ENCODE data around the gene METAP1D.
"Not testable (repeated sequence)": the region's sequence is repeated elsewhere in the genome, so short reads cannot be mapped to it uniquely, and the experiment has no call there.

Gene METAP1D

DNA sequence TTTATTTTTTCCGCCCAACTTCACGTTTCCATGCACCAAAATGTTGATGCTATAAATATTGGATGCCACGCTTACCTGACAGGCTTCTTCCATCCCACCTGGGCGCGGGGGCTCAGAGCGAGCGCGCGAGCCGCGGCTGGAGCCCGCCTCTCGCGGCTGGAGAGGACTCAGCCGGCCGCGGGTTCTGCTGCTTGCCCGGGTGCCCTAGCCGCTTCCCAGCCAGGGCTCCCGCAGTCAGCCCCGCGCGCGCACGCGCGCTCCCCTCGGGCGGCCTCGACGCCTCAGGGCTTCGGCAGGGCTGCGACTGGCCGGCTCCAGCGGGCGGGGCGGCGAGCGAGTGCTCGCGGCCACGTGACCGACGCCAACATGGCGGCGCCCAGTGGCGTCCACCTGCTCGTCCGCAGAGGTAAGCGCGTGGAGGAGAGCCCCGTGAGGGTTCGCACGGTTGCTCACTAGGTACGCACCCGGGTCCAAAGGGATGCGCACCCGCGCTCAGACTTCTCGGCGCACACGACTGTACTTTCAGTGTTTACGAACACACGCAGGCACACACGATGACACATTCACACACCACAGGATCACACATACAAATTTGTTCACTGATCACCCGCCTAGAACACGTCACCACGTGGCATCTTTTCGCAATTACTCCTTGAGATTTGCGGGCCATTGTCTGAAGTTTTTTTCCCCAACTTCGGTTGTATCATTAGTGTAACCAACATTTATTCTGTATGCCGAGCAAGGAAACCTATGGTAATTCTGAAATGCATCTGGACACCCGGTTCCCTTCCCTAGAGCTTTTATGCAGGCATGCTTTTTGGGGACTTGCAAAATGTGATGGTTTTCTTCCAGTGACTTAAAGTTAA is at the start of gene METAP1D:
METAP1D (plus strand) TSS at position 350 of the 866 bp plus-strand sequence; CDS start at position 367, 17 bp downstream.
- peak; percentile 45 for DNase-seq

DNA sequence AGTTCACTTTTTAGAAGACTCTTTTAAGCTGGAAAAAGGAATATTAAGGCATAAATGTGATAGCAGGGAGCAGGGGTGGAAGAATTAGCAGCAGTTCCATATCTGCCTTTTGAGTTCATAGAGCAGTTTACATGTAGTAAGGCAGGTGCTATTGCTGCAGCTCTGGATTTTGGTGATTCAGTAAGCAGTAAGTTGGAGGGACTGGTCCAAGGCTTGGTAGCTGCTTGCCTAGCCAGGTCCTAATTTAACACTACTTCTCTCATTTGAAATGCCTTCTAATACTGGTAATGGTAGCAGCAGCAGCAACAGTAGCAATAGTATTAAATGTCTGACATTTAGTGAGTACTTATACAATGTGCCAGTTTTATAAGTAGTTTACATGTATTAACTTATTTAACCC is 47.5 kb upstream of the METAP1D start:
- DNase-seq, result no peak

GRCh38 chr2:171952748-171953147 is 47.0 kb upstream of the METAP1D start:
- no peak for DNase-seq

DNA sequence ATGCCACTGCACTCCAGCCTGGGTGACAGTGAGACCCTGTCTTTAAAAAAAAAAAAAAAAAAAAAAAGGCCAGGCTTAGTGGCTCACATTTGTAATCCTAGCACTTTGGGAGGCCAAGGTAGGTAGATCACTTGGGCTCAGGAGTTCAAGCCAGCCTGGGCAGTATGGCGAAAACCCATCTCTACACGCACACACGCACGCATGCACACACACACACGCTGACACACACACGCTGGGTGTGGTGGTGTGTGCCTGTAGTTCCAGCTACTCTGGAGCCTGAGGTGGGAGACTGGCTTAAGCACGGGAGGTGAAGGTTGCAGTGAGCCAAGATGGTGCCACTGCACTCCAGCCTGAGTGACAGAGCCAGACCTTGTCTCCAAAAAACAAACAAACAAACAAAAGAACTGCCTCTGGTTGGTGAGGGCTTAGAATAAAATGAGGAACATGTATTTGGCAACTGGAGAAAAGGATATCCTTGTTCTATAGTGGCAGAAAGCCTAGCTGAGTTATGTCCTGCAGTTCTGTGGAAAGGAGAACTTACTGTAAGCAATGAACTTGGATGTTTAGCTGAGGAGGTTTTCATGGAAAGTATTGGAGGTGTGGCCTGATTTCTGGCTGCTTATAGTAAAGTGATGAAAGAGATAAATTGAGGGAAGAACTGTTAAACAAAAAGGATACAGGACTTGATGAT is 43.5 kb upstream of the METAP1D start:
- no peak for DNase-seq

DNA sequence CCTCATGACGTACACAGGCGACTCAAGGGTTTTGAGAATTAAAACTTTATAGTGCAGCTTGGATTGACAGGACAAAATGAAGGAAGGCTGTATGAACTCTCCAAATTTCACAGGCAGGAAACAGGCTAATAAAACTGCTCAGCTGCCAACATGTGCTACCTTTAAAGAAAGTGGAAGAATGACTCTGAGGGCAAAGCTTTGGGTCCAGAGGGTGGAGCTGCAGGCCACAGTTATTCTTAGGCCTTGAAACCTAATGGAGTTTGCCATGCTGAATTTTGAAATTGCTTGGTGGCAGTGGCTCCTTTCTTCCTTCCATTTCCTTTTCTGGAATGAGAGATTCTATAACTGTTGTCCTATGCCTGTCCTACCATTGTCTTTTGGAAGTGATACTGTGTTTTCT is 42.7 kb upstream of the METAP1D start:
- DNase-seq, result no peak

- DNase-seq, result no peak
Observed at GRCh38 chr2:171958475-171958874, 41.3 kb upstream of the METAP1D start.

DNA sequence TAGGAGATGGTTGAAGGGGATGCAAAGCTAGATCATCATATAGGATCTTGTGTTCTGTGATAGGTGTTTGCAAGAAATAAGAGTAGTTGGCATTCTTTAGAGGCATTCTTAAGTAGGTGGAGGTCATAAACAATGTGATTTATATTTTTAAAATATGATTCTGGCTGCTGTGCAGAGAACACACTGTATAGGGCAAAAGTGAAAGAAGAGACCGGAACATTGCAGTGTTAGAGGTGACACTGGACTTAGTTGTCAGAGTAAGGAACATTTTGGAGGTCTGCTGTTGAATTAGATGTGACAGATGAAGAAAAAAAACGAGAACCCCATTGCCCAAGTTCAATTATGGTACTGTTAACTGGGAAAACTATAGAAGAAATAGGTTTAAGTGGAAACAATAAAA is 39.8 kb upstream of the METAP1D start:
- DNase-seq, result no peak

DNA sequence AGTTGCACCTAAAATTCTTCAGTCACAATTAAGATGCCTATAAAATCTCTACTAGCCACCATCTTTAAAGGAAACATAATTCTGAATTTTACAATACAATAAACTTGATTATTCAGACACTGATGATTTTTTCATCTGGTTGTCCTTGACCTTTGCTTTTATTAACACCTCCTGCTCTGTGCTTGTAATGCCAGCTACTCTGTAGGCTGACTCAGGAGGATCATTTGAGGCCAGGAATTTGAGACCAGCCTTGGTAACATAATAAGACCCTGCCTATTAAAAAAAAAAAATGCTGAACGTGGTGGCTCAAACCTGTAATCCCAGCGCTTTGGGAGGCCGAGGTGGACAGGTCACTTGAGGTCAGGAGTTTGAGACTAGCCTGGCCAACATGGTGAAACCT is 39.2 kb upstream of the METAP1D start:
- no peak for DNase-seq

DNA sequence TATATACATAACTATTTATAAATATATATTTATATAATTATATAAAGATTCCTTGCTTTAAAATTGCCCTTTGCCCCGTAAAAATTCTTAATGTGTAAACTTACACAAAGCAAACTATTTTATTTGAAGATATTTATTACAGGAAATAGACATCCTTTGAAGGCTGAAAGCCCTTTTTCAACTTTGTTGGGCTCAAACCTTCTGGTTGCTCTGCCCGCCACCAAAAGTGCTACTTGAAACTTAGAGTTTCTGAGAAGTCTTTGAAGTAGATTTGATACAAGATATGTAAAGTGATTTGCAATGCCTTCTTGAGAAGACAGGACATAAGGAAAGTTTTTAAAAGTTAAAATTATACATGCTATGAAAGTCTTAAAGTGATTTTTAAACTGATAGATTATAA is 36.6 kb upstream of the METAP1D start:
- DNase-seq, result no peak

- DNase-seq, result no peak
Observed at GRCh38 chr2:171964308-171964707, 35.4 kb upstream of the METAP1D start.

DNA sequence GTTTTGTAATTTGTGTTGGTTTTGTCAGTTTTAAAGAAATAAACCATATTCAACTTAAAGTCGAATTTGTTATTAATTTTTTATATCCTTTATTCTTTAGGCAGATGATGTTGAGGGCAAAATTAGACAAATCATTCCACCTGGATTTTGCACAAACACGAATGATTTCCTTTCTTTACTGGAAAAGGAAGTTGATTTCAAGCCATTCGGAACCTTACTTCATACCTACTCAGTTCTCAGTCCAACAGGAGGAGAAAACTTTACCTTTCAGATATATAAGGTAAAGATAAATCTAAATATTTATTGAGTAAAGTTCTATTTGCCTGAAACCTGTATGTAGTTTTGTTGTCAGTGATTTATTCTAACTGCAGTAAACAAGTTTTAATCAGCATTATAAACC is 34.5 kb upstream of the METAP1D start:
- DNase-seq, result no peak

DNA sequence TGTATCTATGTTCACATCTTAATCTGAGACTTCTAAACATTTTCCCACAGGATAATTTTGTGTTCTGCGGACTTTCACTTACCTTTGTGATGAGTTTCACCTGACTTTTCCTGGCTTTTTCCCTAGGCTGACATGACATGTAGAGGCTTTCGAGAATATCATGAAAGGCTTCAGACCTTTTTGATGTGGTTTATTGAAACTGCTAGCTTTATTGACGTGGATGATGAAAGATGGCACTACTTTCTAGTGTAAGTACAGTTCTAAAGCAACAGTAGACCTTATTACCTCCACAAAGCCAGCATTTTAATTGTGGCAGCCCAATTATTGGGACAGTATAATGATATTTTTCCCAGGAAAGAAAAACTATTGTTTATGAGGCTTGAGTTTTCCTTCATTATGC is 34.1 kb upstream of the METAP1D start:
- DNase-seq, result no peak

- no peak for DNase-seq
Observed at GRCh38 chr2:171966235-171966634, 33.5 kb upstream of the METAP1D start.

DNA sequence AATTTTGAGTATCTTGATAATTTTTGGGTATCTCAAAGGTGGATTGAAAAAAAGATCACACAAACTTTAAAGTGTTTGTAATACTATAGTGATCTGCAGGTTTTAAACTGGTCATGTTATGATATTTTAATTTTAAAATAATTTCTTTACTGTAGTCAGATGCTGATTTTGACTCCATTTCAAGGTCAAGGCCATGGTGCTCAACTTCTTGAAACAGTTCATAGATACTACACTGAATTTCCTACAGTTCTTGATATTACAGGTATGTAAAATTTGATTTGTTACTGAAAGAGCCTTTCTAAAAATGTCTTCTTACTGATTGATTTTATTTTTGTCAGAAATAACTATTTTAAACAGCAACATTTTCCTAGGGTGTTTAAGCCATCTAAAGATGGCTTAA is 33.1 kb upstream of the METAP1D start:
- no peak for DNase-seq

GRCh38 chr2:171968509-171968908 is 31.2 kb upstream of the METAP1D start:
- no peak for DNase-seq

GRCh38 chr2:171972329-171972982 is 27.3 kb upstream of the METAP1D start:
- DNase-seq, result no peak

DNA sequence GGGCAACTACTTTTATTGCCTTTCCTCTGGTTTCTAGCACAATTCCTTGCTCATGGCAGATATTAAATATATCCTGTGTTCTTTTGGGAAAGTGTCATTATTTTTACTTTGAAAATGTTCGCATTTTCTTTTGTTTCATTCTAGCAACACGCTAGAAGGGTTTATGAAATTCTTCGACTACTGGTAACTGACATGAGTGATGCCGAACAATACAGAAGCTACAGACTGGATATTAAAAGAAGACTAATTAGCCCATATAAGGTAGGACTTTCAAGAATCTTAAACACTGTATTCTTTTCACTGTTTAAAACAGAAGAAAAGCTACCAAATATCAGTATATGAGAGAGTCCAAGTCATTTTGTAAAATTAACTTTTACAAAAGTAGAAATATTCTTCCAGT is 20.6 kb upstream of the METAP1D start:
- DNase-seq, result no peak

DNA sequence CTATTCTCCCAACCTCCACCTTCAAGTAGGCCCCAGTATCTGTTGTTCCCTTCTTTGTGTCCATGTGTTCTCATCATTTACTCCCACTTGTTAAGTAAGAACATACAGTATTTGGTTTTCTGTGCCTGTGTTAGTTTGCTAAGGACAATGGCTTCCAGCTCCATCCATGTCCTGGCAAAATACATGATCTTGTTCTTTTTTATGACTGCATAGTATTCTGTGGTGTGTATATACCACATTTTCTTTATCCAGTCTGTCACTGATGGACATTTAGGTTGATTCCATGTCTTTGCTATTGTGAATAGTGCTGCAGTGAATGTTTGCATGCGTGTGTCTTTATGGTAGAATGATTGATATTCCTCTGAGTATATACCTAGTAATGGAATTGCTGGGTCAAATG is 15.8 kb upstream of the METAP1D start:
- DNase-seq, result not testable (repeated sequence)

GRCh38 chr2:171985076-171985475 is 14.7 kb upstream of the METAP1D start:
- no peak for DNase-seq

DNA sequence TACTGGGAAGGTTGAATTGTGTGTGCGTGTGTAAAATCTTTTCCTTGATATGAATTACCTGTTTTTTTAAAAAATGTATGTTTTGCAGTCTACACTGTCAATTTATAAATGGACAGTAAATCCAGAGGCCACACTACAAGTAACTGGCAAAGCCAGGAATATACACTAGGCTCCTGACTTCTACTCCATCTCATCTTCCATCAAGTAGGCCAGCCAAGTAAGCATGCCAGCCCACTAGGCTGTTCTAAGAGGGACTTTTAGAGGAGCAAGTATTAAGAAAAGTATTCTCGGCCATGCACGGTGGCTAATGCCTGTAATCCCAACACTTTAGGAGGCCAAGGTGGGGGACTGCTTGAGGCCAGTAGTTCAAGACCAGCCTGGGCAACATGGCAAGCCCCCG is 13.0 kb upstream of the METAP1D start:
- DNase-seq, result no peak

DNA sequence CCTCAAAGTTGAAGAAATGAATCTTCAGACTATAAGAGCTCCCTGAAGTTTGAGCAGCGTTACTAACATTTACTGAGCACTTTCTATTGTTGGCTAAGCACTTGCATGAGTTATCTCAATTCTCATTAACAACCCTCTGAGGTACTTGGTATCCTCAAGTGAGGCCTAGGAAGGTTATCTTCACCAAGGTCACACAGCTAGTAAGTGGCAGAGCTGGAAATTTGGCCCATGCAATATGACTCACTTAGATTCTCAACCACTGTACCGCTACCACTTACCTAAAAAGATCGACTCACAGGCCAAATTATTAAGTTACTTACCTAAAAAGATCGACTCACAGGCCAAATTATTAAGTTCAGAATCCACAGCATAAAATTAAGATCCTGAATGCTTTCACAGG is 8.7 kb upstream of the METAP1D start:
- no peak for DNase-seq

- no peak for DNase-seq
Observed at GRCh38 chr2:171995586-171995985, 4.2 kb upstream of the METAP1D start.

DNA sequence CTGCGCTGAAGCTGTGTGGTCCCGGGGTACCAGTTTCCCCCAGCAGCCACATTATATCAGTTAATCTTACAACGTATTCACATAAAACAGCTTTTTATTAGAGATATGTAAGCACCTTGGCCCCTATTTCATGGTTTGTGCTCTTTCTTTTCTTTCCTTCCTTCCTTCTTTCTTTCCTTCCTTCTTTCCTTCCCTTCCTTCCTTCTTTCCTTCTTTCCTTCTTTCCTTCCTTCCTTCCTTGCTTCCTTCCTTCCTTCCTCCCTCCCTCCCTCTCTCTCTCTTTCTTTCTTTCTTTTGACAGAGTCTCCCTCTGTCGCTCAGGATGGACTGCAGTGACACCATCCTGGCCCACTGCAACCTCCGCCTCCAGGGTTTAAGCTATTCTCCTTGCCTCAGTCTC is 3.7 kb upstream of the METAP1D start:
- no peak for DNase-seq

GRCh38 chr2:171997031-171997430 is 2.7 kb upstream of the METAP1D start:
- not testable (repeated sequence) for DNase-seq

Data from NCI-H1436 treated with DMSO at 0.1 percent for 48 hours (cell line).